GM23338 (cell line): ENCODE data around the gene PACS2. TPM values are rescaled to one million over a fixed set of nuclear protein-coding genes. Genes with fewer than 3 reads are reported as not detected.

Source experiments
- ATAC-seq: fragments of 200-7000 bp; cut with Tn5 transposase; 3 replicates; pipeline ENCODE4 v1.9.1; 2020
- DNase-seq: peaks from one replicate; pipeline ENCODE4 v3.0.0-alpha.2; 2015; ENCODE audit warnings: low spot score
- H2AFZ ChIP-seq: fragments of 200-600 bp; sonication (generic); 2 replicates; pipeline ENCODE4 v1.8.0; 2016; ENCODE audit warnings: antibody characterized with exemption, mild to moderate bottlenecking, moderate library complexity
- H3F3A ChIP-seq: fragments of 200-600 bp; sonication (generic); replicated peaks from 2 replicates; pipeline ENCODE4 v1.8.0; 2017; ENCODE audit warnings: antibody characterized with exemption, mixed run types, low read depth
- H3K27ac ChIP-seq: fragments of 200-600 bp; sonication (generic); 2 replicates; pipeline ENCODE4 v1.6.1; 2016; ENCODE audit warnings: low read depth
- H3K27me3 ChIP-seq: fragments of 200-600 bp; sonication (generic); 2 replicates; pipeline ENCODE4 v1.8.0; 2016; ENCODE audit warnings: mild to moderate bottlenecking, mixed run types, moderate library complexity; ENCODE audit not compliant: insufficient read depth
- H3K36me3 ChIP-seq: fragments of 200-600 bp; sonication (generic); 2 replicates; pipeline ENCODE4 v1.8.0; 2016; ENCODE audit warnings: mild to moderate bottlenecking; ENCODE audit not compliant: insufficient read depth
- H3K4me1 ChIP-seq: fragments of 200-600 bp; sonication (generic); 2 replicates; pipeline ENCODE4 v1.8.0; 2016; ENCODE audit warnings: mild to moderate bottlenecking, moderate library complexity; ENCODE audit not compliant: insufficient read depth
- H3K4me2 ChIP-seq: fragments of 200-600 bp; sonication (generic); 2 replicates; pipeline ENCODE4 v1.7.1; 2017; ENCODE audit warnings: mixed run types
- H3K4me3 ChIP-seq: fragments of 200-600 bp; sonication (generic); 2 replicates; pipeline ENCODE4 v1.6.1; 2016; ENCODE audit warnings: mixed run types
- H3K79me2 ChIP-seq: fragments of 200-600 bp; sonication (generic); replicated peaks from 2 replicates; pipeline ENCODE4 v1.8.0; 2017; ENCODE audit warnings: mild to moderate bottlenecking; ENCODE audit not compliant: insufficient read depth
- H3K9me2 ChIP-seq: fragments of 200-600 bp; sonication (generic); 2 replicates; pipeline ENCODE4 v1.8.0; 2017; ENCODE audit not compliant: insufficient read depth
- H4K20me1 ChIP-seq: fragments of 200-600 bp; sonication (generic); replicated peaks from 2 replicates; pipeline ENCODE4 v1.8.0; 2017; ENCODE audit warnings: mild to moderate bottlenecking; ENCODE audit not compliant: insufficient read depth
- H3K27ac Mint-ChIP-seq: 2 replicates; pipeline ENCODE4 v1.8.0; 2020; ENCODE audit warnings: inconsistent platforms, mild to moderate bottlenecking, moderate library complexity, mixed read lengths
- H3K27me3 Mint-ChIP-seq: 3 replicates; pipeline ENCODE4 v1.8.0; 2022; ENCODE audit warnings: low read depth, mild to moderate bottlenecking, moderate library complexity, mixed read lengths, inconsistent platforms; ENCODE audit not compliant: insufficient read depth, poor library complexity
- H3K36me3 Mint-ChIP-seq: 3 replicates; pipeline ENCODE4 v1.8.0; 2021; ENCODE audit warnings: low read depth, mild to moderate bottlenecking, inconsistent platforms, moderate library complexity, mixed read lengths
- H3K4me1 Mint-ChIP-seq: 3 replicates; pipeline ENCODE4 v1.8.0; 2020; ENCODE audit warnings: mild to moderate bottlenecking, inconsistent platforms, mixed read lengths
- H3K4me3 Mint-ChIP-seq: 3 replicates; pipeline ENCODE4 v1.8.0; 2021; ENCODE audit warnings: moderate library complexity, mild to moderate bottlenecking, inconsistent platforms, mixed read lengths
- H3K9me3 Mint-ChIP-seq: 3 replicates; pipeline ENCODE4 v1.8.0; 2020; ENCODE audit warnings: moderate library complexity, mild to moderate bottlenecking, inconsistent platforms, mixed read lengths
- CREB1 ChIP-seq: fragments of 250-450 bp; sonication (Bioruptor Pico); IDR thresholded peaks from 2 replicates; pipeline ENCODE4 v1.5.0; 2020; ENCODE audit warnings: low read depth, mild to moderate bottlenecking, moderate library complexity
- ETS1 ChIP-seq: IDR thresholded peaks from 2 replicates; pipeline ENCODE4 v1.6.1; 2016; ENCODE audit warnings: antibody characterized with exemption
- EZH2 ChIP-seq: fragments of 200-600 bp; sonication (generic); IDR thresholded peaks from one replicate; pipeline ENCODE4 v1.8.0; 2017; ENCODE audit warnings: antibody characterized with exemption, mild to moderate bottlenecking, low read depth; ENCODE audit not compliant: unreplicated experiment
- EZH2phosphoT487 ChIP-seq: fragments of 200-600 bp; sonication (generic); IDR thresholded peaks from one replicate; pipeline ENCODE4 v1.8.1; 2018; ENCODE audit warnings: antibody characterized with exemption; ENCODE audit not compliant: unreplicated experiment
- JUNB ChIP-seq: IDR thresholded peaks from one replicate; pipeline ENCODE4 v1.6.1; 2016; ENCODE audit warnings: antibody characterized with exemption; ENCODE audit not compliant: unreplicated experiment
- NANOG ChIP-seq: IDR thresholded peaks from 2 replicates; pipeline ENCODE4 v1.6.1; 2016; ENCODE audit warnings: antibody characterized with exemption, borderline replicate concordance
- POLR2AphosphoS5 ChIP-seq: IDR thresholded peaks from 2 replicates; pipeline ENCODE4 v1.6.1; 2016; ENCODE audit warnings: antibody characterized with exemption, low read depth
- STAT1 ChIP-seq: IDR thresholded peaks from one replicate; pipeline ENCODE4 v1.6.1; 2016; ENCODE audit warnings: antibody characterized with exemption; ENCODE audit not compliant: unreplicated experiment
- ZNF114 ChIP-seq: fragments of 250-450 bp; sonication (Bioruptor Pico); IDR thresholded peaks from 2 replicates; pipeline ENCODE4 v1.5.0; 2020; ENCODE audit warnings: mild to moderate bottlenecking, moderate library complexity
- ZNF331 ChIP-seq: fragments of 250-450 bp; sonication (Bioruptor Pico); IDR thresholded peaks from 2 replicates; pipeline ENCODE4 v1.5.0; 2020; ENCODE audit warnings: low read depth, mild to moderate bottlenecking, moderate library complexity
- polyA plus RNA-seq: library from polyadenylated mRNA; unstranded; fragments of >200 nt; fragmentation: Nextera tagmentation; extraction: Ambion mirVana; gene quantifications from 2 replicates; pipeline ENCODE4 v1.2.1, GENCODE V29; 2016
- total RNA-seq: library from RNA; depleted of rRNA; stranded (reverse); fragments of >200 nt; shearing (Covaris generic); gene quantifications from 2 replicates; pipeline ENCODE4 v1.2.3, GENCODE V29; 2014
- TF ChIP-seq, protein P1 (sequence below): IDR thresholded peaks from one replicate; pipeline ENCODE4 v1.6.1; 2018; ENCODE audit warnings: antibody characterized with exemption; ENCODE audit not compliant: unreplicated experiment
- TF ChIP-seq, protein P2 (sequence below), 2 experiments: fragments of 200-600 bp in 1 of 2; sonication (generic) in 1 of 2; conservative IDR thresholded peaks; 2 replicates each; pipeline versions ENCODE4 v1.5.1 to v1.6.1; 2016 to 2017; ENCODE audit warnings: antibody characterized with exemption in 2 of 2, low read depth in 2 of 2, mild to moderate bottlenecking in 2 of 2, moderate library complexity in 1 of 2
- TF ChIP-seq, protein P3 (sequence below): fragments of 250-450 bp; sonication (Bioruptor Pico); IDR thresholded peaks from 2 replicates; pipeline ENCODE4 v1.5.0; 2020; ENCODE audit warnings: mild to moderate bottlenecking, moderate library complexity

PACS2 gene
- total and polyA plus RNA-seq, 2 experiments from 2014 or later, result 22.5 to 79.0 TPM

- Histone ChIP-seq H3K4me2 (no peak overlapping the region), H3K36me3 (no peaks in the 10 kb centered on the region), H3K4me1 (0 out of 2 replicates have a peak, but pooled peaks cover 3% of the 10 kb centered on the region), H2AFZ (no peak overlapping the region), H4K20me1 (peaks cover 91% of the 10 kb centered on the region), H3K27me3 (no peaks in the 10 kb centered on the region), H3K9me2 (no peaks in the 10 kb centered on the region), H3F3A (0 out of 2 replicates have a peak, but pooled peaks cover 2% of the 10 kb centered on the region), H3K4me3 (no peak overlapping the region), H3K79me2 (peaks cover 100% of the 10 kb centered on the region), H3K27ac (no peak overlapping the region)
- H3K9me3 Mint-ChIP-seq, result no peaks in the 10 kb centered on the region
- H3K27me3 Mint-ChIP-seq, result peaks cover 2% of the 10 kb centered on the region
- DNase-seq, result no peak
- no peak for ATAC-seq
- H3K4me3 Mint-ChIP-seq, result no peak overlapping the region
- H3K4me1 Mint-ChIP-seq, result peaks cover 17% of the 10 kb centered on the region
- H3K27ac Mint-ChIP-seq, result no peak overlapping the region
- peaks cover 46% of the 10 kb centered on the region for H3K36me3 Mint-ChIP-seq
- TF ChIP-seq JUNB (no peak), POLR2AphosphoS5 (no peak), STAT1 (no peak), ETS1 (no peak), EZH2 (no peak), ZNF114 (no peak), EZH2phosphoT487 (no peak), ZNF331 (CRISPR knock-in tag) (no peak), CREB1 (no peak), NANOG (no peak)
- TF ChIP-seq, protein P1, sequence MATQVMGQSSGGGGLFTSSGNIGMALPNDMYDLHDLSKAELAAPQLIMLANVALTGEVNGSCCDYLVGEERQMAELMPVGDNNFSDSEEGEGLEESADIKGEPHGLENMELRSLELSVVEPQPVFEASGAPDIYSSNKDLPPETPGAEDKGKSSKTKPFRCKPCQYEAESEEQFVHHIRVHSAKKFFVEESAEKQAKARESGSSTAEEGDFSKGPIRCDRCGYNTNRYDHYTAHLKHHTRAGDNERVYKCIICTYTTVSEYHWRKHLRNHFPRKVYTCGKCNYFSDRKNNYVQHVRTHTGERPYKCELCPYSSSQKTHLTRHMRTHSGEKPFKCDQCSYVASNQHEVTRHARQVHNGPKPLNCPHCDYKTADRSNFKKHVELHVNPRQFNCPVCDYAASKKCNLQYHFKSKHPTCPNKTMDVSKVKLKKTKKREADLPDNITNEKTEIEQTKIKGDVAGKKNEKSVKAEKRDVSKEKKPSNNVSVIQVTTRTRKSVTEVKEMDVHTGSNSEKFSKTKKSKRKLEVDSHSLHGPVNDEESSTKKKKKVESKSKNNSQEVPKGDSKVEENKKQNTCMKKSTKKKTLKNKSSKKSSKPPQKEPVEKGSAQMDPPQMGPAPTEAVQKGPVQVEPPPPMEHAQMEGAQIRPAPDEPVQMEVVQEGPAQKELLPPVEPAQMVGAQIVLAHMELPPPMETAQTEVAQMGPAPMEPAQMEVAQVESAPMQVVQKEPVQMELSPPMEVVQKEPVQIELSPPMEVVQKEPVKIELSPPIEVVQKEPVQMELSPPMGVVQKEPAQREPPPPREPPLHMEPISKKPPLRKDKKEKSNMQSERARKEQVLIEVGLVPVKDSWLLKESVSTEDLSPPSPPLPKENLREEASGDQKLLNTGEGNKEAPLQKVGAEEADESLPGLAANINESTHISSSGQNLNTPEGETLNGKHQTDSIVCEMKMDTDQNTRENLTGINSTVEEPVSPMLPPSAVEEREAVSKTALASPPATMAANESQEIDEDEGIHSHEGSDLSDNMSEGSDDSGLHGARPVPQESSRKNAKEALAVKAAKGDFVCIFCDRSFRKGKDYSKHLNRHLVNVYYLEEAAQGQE, result no peak
- TF ChIP-seq, protein P2, sequence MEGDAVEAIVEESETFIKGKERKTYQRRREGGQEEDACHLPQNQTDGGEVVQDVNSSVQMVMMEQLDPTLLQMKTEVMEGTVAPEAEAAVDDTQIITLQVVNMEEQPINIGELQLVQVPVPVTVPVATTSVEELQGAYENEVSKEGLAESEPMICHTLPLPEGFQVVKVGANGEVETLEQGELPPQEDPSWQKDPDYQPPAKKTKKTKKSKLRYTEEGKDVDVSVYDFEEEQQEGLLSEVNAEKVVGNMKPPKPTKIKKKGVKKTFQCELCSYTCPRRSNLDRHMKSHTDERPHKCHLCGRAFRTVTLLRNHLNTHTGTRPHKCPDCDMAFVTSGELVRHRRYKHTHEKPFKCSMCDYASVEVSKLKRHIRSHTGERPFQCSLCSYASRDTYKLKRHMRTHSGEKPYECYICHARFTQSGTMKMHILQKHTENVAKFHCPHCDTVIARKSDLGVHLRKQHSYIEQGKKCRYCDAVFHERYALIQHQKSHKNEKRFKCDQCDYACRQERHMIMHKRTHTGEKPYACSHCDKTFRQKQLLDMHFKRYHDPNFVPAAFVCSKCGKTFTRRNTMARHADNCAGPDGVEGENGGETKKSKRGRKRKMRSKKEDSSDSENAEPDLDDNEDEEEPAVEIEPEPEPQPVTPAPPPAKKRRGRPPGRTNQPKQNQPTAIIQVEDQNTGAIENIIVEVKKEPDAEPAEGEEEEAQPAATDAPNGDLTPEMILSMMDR (conservative IDR thresholded peaks at IDR 0.05; ENCODE audit: low read depth in 2 of 2), result no peak
- TF ChIP-seq, protein P3, sequence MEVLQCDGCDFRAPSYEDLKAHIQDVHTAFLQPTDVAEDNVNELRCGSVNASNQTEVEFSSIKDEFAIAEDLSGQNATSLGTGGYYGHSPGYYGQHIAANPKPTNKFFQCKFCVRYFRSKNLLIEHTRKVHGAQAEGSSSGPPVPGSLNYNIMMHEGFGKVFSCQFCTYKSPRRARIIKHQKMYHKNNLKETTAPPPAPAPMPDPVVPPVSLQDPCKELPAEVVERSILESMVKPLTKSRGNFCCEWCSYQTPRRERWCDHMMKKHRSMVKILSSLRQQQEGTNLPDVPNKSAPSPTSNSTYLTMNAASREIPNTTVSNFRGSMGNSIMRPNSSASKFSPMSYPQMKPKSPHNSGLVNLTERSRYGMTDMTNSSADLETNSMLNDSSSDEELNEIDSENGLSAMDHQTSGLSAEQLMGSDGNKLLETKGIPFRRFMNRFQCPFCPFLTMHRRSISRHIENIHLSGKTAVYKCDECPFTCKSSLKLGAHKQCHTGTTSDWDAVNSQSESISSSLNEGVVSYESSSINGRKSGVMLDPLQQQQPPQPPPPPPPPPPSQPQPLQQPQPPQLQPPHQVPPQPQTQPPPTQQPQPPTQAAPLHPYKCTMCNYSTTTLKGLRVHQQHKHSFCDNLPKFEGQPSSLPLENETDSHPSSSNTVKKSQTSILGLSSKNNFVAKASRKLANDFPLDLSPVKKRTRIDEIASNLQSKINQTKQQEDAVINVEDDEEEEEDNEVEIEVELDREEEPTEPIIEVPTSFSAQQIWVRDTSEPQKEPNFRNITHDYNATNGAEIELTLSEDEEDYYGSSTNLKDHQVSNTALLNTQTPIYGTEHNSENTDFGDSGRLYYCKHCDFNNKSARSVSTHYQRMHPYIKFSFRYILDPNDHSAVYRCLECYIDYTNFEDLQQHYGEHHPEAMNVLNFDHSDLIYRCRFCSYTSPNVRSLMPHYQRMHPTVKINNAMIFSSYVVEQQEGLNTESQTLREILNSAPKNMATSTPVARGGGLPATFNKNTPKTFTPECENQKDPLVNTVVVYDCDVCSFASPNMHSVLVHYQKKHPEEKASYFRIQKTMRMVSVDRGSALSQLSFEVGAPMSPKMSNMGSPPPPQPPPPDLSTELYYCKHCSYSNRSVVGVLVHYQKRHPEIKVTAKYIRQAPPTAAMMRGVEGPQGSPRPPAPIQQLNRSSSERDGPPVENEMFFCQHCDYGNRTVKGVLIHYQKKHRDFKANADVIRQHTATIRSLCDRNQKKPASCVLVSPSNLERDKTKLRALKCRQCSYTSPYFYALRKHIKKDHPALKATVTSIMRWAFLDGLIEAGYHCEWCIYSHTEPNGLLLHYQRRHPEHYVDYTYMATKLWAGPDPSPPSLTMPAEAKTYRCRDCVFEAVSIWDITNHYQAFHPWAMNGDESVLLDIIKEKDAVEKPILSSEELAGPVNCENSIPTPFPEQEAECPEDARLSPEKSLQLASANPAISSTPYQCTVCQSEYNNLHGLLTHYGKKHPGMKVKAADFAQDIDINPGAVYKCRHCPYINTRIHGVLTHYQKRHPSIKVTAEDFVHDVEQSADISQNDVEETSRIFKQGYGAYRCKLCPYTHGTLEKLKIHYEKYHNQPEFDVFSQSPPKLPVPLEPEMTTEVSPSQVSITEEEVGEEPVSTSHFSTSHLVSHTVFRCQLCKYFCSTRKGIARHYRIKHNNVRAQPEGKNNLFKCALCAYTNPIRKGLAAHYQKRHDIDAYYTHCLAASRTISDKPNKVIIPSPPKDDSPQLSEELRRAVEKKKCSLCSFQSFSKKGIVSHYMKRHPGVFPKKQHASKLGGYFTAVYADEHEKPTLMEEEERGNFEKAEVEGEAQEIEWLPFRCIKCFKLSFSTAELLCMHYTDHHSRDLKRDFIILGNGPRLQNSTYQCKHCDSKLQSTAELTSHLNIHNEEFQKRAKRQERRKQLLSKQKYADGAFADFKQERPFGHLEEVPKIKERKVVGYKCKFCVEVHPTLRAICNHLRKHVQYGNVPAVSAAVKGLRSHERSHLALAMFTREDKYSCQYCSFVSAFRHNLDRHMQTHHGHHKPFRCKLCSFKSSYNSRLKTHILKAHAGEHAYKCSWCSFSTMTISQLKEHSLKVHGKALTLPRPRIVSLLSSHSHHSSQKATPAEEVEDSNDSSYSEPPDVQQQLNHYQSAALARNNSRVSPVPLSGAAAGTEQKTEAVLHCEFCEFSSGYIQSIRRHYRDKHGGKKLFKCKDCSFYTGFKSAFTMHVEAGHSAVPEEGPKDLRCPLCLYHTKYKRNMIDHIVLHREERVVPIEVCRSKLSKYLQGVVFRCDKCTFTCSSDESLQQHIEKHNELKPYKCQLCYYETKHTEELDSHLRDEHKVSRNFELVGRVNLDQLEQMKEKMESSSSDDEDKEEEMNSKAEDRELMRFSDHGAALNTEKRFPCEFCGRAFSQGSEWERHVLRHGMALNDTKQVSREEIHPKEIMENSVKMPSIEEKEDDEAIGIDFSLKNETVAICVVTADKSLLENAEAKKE (CRISPR knock-in tag), result no peak
These were observed 116.7 kb downstream of the PACS2 start for GRCh38 chr14:105431256-105431655.
